ENCODE measurements around the gene NR4A2. TPM values are rescaled to one million over a fixed set of nuclear protein-coding genes. Genes with fewer than 3 reads are reported as not detected.

Gene NR4A2
- total RNA-seq, 1 donor from 2014 or later, result 6.7 TPM

DNA sequence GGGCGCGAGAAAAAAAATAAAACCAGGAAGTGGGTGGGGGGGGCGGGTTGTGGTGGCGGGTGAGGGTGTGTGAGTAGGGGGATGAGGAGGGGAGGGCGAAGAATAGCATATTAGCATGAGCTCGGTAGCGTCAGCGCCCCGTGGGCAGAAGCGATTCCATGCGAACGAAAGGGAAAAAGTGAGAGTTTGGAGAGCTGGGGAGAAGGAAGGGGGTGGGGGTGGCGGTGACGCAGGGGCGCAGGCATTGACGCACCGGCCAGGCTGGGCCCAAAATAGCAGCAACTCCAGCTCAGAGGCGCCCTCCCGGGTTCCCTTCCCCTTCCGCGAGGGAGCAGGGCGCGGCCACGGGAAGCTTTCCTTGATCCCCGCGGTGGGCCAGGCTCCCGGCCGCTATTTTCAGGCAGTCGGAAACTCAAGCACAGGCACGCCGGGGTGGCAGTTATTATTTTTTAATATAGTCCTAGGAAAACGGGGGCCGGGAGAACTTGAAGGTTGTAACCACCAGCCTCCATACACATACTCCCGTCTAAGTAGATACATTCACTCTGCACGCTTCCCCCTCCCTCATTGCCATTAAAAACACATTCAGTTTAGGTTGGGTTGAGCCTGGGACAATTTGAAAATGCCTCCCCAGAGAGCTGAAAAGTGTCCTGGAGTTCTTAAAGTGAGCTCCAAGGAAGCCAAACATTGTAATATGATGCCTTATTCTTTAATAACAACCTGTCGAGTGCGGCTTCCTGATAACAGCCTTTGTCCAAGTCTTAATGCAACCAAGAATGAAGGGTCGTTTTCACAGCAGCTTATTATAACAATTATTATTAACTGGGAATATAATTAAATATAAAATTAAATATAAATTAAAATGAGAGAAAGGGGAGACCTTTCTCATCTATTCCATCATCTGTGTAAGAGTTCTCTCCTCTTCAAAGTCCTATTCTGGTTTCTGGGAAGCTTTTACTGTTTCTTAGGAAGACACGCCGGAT, 2.3 kb upstream of the NR4A2 start:
- ChIA-PET CTCF (interaction anchor here (0.7 to 3.8 kb wide), 13 partner anchors 11 to 258 kb away, joined by 3 to 60 read pairs (median 4); partner anchors contain the start of gene GPD2), POLR2A (interaction anchor here (0.6 to 7.4 kb wide), 16 partner anchors 8 to 1106 kb away, joined by 3 to 120 read pairs (median 5); partner anchors contain the start of gene GPD2)
- Mint-ChIP-seq H3K27ac (peak overlapping the region; percentile 94), H3K27me3 (peaks cover 13% of the 10 kb centered on the region), H3K36me3 (ENCODE audit: low read depth) (peaks cover 31% of the 10 kb centered on the region), H3K9me3 (no peaks in the 10 kb centered on the region), H3K4me3 (peak overlapping the region; percentile 91), H3K4me1 (peaks cover 38% of the 10 kb centered on the region)
- peak; percentile 23 for ATAC-seq (ENCODE audit: low read depth)
- peak; percentile 77 for DNase-seq
- TF ChIP-seq, protein P1, sequence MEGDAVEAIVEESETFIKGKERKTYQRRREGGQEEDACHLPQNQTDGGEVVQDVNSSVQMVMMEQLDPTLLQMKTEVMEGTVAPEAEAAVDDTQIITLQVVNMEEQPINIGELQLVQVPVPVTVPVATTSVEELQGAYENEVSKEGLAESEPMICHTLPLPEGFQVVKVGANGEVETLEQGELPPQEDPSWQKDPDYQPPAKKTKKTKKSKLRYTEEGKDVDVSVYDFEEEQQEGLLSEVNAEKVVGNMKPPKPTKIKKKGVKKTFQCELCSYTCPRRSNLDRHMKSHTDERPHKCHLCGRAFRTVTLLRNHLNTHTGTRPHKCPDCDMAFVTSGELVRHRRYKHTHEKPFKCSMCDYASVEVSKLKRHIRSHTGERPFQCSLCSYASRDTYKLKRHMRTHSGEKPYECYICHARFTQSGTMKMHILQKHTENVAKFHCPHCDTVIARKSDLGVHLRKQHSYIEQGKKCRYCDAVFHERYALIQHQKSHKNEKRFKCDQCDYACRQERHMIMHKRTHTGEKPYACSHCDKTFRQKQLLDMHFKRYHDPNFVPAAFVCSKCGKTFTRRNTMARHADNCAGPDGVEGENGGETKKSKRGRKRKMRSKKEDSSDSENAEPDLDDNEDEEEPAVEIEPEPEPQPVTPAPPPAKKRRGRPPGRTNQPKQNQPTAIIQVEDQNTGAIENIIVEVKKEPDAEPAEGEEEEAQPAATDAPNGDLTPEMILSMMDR (IDR thresholded peaks at IDR 0.05), result no peak
- intact Hi-C loops (cut with micrococcal nuclease), result loop anchor here (1.0 to 10.0 kb wide), 8 partner anchors 66 to 1543 kb away; partner anchors contain the start of genes ACVR1 and GPD2

DNA sequence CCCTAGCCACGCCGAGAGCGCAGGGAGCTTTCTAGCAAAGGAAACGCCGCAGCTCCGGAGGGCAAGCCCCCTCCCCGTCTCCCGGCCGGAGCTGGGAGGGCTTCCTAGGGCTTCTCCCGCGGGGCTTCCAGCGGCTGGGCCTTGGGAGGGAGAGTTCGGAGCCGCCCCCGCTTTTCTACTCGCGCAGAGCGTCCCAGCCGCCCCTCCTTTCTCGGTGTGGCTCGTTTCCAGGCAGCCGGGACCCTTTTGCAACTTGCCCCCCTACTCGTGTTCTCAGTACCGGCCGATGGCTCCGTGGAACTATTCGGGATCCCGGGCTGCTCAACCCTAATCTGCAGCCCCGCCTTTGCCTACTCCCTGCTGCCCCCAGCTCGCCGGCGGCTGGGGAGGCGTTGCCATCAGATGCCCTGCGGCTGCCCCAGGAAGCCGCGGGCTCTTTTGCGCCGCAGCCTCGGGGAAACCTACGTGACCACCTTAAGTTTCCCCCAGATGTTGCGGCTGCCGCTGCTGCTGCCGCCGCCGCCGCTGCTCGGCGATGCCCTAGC, 1.5 kb upstream of the NR4A2 start:
- intact Hi-C loops (cut with micrococcal nuclease), result loop anchor here (1.0 to 10.0 kb wide), 8 partner anchors 66 to 1543 kb away; partner anchors contain the start of gene ACVR1
- H3K4me3 Mint-ChIP-seq, result peak overlapping the region; percentile 91
- ATAC-seq (ENCODE audit: low read depth) (peak; percentile 35), DNase-seq (peak; percentile 74)
- TF ChIP-seq, protein P1 (IDR thresholded peaks at IDR 0.05), result no peak
- H3K27ac Mint-ChIP-seq, result peak overlapping the region; percentile 94
- ChIA-PET POLR2A (interaction anchor here (0.6 to 7.4 kb wide), 14 partner anchors 9 to 1135 kb away, joined by 3 to 120 read pairs (median 5); partner anchors contain the start of gene GPD2), CTCF (interaction anchor here (1.0 to 3.8 kb wide), 6 partner anchors 12 to 255 kb away, joined by 3 to 60 read pairs (median 4); no protein-coding TSS in a partner anchor)
- peaks cover 16% of the 10 kb centered on the region for H3K27me3 Mint-ChIP-seq
- peaks cover 38% of the 10 kb centered on the region for H3K36me3 Mint-ChIP-seq (ENCODE audit: low read depth)
- H3K9me3 Mint-ChIP-seq, result no peaks in the 10 kb centered on the region
- H3K4me1 Mint-ChIP-seq, result peaks cover 43% of the 10 kb centered on the region

DNA sequence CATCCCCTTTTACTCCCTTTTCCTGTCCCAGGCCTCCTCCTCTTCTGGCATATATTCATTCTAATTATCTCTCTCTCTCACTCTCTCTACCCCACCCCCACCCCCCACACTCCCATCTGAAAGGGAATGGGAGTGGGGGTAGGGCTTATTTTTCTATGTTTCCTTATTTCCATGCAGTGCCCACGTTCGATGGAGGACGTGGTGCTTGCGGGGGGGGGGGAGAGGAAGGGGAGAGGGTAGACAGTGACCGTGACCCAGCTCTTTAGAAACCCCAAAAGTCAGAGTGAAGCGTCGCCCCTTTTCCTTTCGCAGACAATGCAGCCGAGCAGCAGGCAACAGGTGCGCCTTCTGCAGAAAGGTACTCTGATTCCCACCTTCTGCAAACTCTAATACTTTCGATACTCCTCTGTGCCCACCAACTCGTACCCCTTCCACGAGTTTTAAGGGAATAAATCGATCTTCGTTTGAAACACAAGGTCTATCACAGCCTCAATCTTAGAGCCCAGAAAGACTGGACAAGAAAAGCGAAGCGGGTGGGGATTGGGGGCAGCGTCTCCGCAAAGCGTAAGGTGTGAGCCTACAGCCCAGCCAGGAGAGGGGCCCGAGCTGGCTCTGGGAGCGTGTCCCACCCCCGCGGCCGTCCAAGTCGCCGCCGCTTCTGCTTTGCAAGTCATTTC, 891 bp upstream of the NR4A2 start:
- H3K36me3 Mint-ChIP-seq (ENCODE audit: low read depth), result peaks cover 43% of the 10 kb centered on the region
- peak overlapping the region; percentile 94 for H3K27ac Mint-ChIP-seq
- peaks cover 48% of the 10 kb centered on the region for H3K4me1 Mint-ChIP-seq
- TF ChIP-seq, protein P1 (IDR thresholded peaks at IDR 0.05), result no peak
- ATAC-seq (ENCODE audit: low read depth), result peak; percentile 8
- intact Hi-C loops (cut with micrococcal nuclease), result loop anchor here (1.0 to 10.0 kb wide), 5 partner anchors 205 to 1544 kb away; partner anchors contain the start of gene ACVR1
- ChIA-PET CTCF (interaction anchor here (1.3 to 3.8 kb wide), 2 partner anchors 67 to 256 kb away, joined by 5 to 60 read pairs; no protein-coding TSS in a partner anchor), POLR2A (interaction anchor here (0.6 to 7.4 kb wide), 14 partner anchors 9 to 1136 kb away, joined by 3 to 120 read pairs (median 5); partner anchors contain the start of gene GPD2)
- H3K9me3 Mint-ChIP-seq, result no peaks in the 10 kb centered on the region
- peak overlapping the region; percentile 91 for H3K4me3 Mint-ChIP-seq
- H3K27me3 Mint-ChIP-seq, result peaks cover 22% of the 10 kb centered on the region
- DNase-seq, result no peak

DNA sequence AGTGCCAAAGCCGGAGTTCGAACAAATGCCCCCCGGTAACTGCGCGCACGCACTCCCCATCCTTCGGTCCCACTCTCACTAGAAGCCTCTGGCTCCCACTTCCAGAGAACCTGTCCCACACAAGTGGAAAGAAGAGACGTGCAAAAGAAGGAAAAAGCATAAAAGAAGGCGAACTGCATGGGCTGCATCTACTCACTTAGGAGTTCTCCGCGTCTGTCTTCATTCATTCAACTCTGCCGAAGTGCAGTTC, 312 bp downstream of the NR4A2 start:
- Mint-ChIP-seq H3K36me3 (ENCODE audit: low read depth) (peaks cover 55% of the 10 kb centered on the region), H3K4me1 (peaks cover 53% of the 10 kb centered on the region), H3K4me3 (peak overlapping the region; percentile 91), H3K9me3 (no peaks in the 10 kb centered on the region), H3K27me3 (peaks cover 27% of the 10 kb centered on the region), H3K27ac (peak overlapping the region; percentile 94)
- intact Hi-C loops (cut with micrococcal nuclease), result loop anchor here (1.0 to 10.0 kb wide), 4 partner anchors 9 to 1545 kb away; partner anchors contain the start of gene ACVR1
- ATAC-seq (ENCODE audit: low read depth) (no peak), DNase-seq (no peak)
- ChIA-PET CTCF (interaction anchor here (2.8 kb wide), 1 partner anchor 258 kb away, joined by 11 read pairs; no protein-coding TSS in a partner anchor), POLR2A (interaction anchor here (1.0 to 7.4 kb wide), 4 partner anchors 10 to 206 kb away, joined by 4 to 120 read pairs (median 35); no protein-coding TSS in a partner anchor)
- TF ChIP-seq, protein P1 (IDR thresholded peaks at IDR 0.05), result no peak
